HG02973 (cell line): Measurements from ENCODE around the gene MKNK1.

Experiments used
- ATAC-seq: cut with Tn5 transposase; IDR thresholded peaks from one replicate; pipeline ENCODE4 v1.9.1; 2021; ENCODE audit warnings: moderate library complexity; ENCODE audit not compliant: unreplicated experiment

MKNK1 gene

DNA sequence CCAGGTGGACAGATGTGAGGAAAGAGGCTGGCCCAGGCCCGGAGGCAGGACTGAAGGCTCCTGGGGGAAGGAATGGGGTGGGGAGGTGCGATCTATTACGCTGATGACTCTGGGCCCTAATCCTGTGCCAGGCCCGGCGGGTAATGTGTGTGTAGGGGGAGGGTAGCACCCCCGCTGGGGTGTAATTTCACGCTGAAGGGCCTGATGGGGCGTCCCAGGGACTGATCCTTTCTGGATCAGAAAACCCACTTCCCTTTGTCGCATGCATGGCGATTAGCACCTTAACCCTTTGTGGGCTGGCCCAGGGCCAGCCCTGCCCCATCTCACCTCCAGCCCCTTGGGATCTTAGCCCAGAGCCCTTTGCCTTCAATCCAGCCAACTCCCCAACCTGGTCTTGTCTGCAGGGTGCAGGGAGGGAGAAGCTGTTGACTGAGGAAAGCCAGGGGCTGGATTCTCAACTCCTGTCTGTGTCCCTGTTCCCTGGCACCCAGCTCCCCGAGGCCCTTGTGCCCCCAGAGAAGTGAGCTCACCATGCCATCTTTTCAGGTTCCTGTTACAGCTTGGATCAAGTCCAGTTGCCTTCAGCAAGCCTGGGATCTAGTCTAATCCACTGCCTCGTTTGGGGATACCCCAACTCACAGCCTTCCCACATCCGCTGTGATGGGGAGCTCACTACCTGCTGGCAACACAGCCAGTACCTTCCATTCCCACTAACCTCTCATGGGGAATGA, 78.7 kb downstream of the MKNK1 start:
- ATAC-seq = no peak

DNA sequence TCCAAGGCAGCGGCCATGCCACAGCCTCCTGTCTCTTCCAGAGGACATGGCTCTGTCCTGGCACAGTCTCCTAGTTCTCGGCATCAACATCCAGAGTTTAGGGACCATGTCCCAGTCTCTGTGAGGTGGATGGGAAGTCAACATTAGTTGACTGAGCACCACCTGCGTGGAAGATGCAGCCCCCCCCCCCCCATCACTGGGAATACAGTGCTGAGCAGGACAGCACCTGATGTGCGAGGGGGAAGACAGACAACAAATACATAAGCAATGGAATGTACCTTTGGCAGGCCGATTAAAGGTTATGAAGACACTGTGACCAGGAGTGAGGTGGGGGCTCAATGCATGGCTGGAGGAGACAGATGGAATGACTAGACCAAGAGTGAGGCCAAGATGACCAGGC, 79.2 kb downstream of the MKNK1 start:
- ATAC-seq = no peak

DNA sequence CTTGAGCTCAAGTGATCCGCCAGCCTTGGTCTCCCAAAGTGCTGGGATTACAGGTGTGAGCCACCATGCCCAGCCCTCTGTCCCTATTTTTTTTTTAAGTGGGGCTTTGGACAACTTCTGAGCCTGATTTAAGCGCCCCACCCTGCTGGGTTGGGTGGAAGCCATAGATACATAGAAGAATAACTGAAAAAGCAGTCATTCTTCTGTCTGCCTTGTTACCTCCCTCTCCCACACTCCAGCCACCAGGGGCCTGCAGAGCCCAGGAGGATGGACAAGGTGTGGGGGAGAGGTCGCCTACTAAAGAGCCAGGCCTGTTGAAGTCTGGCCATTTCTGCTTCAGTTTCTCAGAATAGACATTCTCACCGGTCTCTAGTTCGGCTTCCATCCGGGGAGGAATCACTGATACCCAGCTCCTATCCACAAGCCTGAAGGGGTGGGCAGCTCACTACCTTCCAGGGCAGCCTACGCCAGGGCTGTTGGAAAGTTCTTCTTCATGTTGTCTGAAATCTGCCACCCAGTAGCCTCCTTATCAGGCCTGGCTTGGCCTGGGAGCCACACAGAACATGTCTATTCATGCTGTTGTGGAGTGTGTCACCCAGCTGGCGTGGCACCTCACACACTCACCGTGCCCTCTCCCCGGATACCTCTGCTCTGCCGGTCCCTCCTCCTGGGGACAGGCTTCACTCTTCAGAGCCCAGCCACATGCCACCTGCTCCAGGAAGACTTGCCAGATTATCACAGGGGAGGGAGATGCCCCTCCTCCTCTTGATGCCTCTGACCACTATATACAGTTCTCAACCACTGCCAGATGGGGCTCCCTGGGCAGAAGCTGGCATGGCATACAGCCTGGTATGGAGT, 80.3 kb downstream of the MKNK1 start:
- no peak for ATAC-seq

DNA sequence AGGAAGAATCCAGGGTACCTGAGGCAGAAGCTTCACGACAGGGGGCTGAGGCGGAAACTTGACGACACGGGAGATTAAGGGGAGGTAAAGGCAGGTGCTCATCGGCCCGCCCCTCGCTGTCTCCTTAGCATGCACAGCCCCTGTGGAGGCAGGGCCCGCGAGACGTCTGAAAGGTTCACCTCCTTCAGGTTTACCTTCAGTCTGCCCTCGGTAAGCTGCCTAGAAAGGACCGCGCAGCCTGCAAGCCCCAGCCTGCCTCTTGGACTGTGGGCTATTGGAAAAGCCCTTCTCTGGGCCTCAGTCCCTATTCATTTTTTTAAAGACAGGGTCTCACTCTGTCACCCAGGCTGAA, 81.1 kb downstream of the MKNK1 start:
- no peak for ATAC-seq

DNA sequence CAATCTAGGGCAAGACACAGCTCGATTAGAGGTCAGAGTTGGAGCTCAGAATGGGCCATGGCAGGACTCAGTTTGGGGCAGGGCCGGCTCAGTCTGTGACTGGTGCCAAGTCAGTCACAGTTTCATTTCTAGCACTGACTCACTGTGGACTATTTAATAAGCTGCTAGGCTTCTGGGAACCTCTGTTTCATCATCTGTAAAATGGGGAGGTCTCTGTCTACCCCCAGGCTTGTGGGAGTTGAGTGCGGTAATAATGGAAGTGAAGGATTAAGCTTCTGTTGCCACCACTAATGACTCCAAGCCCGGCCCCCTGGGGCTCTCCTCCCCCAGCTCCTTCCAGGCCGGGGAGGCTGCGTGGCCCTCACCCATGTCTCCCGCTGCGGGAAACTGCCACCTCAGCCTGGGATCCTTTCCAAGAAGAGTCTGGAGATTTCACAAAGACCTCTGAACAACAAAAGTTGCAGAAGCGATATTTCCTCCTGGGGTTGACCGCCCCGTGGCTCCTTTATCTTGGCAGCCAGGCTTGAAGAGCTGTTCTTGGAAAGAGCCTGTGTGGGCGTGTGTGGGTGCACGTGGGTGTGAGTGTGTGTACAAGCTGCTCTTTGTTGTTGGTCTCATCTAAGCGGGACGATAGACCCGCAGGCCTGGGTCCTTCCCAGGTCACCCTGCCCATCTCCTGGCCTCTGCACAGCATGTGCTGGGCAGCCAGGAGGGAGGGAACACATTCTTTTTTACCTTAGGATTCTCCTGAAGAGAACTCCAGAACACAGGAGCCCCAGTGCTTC, 81.7 kb downstream of the MKNK1 start:
- no peak for ATAC-seq

DNA sequence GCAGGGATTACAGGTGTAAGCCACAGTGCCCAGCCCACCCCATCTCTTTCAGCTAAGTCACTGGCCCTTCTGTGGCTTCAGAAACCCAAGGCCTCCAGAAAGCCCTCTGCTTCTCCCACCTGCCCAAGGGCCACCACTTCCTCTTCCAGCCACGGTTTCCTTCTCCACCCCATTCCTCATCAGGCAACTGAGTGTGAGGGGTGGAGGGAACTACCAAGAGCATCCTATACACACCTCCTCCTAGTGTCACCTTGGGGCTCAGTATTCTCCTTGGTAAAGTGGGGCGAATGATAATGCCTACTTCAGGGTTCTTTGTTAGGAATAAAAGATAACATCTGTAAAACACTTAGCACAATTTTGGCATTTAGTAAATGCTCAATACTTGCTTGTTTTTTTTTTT, 82.7 kb downstream of the MKNK1 start:
- no peak for ATAC-seq

DNA sequence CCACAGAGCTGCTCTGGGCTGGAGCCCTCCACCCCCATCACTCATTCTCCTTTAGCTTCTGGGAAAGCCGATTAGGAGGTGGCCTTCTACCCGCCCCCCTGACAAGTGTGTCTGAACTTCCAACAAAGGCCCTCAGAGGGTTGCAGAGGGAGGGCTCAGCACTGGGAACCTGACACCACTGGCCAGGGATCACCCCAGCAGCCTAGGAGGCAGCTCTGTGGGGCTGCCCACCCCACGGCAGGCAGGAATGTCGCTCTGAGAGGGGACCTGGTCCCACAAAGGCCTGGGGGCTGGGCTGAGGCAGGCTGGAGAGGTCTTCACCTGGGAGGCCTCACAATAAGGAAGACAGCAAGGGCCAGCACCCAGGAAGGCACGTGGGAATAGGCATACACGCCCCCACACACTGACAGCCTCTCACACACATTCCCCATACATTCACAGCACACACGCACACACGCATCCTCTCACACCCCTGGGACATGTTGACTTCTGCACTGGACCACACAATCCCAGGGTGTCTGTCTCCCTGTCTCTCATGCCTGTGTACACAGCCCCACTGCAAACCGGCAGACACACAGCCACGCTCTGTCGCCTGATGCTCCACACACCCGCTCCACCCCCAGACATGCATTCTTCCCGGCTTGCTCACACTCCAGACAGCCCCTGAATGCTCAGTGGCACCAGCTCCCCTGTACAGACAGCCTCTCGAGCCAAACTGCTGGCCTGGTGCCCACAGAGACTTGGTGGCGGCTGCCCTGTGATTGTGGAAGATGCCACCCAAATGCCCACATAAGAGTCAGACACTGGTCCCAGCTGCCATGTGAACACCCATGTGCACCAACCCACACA, 83.8 kb downstream of the MKNK1 start:
- no peak for ATAC-seq

DNA sequence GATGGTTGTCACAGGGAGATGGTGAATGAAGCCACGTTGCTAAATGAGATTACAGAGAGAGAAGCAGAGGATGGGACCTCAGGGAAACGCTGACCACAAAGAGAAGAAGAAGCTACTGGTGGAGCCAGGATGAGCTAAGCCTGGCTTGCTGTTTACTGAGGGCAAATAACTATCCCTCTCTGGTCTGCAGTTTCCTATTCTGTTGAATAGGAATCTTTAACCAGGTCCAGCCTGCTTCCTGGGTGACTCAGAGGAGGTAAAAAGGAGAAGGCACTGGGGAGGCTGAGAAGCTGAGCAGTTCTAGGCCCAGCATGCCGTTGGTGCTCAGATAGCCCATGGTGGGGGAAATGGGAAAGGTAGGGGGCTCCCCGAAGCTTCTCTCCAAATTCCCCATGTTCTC, 84.9 kb downstream of the MKNK1 start:
- no peak for ATAC-seq

DNA sequence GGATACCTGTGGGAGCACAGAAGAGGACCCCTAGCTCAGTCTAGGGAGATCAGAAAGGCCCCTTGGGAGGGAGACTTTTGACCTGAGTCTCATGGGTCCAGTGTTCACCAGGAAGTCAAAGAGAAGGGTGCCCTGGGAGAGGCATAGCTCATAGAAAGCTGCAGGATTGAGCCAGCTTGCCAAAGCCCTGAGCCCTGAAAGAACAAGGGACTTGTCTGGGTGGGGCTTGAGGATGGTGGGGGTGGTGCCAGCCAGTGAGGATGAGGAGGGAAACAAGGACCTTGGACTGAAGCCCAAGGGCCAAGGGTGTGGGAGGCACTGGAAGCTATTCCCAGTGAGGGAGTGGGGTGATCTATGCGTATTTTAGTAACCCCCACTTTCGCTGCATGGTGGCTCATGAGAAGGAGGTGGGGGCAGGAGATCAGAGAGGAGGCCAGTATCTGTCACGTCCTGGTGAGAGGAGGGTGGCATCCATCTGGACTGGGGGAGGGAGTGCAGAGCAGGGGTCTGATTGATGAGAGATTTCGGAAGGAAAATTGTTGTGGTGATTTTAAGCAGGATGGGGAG, 86.1 kb downstream of the MKNK1 start:
- ATAC-seq = no peak

DNA sequence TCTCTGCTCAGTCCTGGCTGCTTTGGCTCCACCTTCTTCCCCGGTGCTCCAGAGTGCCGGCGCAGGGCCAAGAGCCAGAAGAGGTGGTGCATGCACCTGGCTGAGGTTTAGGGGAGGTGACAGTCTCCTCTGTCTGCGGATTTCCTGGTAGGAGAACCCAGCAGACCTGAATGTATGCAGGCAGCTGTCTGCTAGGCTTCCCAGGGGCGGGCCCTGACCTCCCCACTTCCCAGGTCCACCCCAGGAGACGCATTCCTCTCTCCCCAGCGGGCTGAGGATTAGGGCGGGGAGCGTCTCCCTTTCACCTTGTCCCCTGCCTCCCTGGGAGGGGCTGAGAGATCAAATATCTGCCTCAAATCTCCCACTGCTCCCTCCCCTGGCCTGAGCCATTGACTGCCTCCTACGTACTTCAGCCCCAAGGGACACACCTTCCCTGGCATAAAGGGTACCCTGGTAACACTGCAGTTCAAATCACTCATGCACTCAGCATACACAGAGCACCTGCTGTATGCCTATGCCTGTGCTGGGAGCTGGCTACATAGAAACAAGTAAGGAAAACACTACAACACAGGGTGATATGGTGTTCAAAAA, 87.0 kb downstream of the MKNK1 start:
- no peak for ATAC-seq

DNA sequence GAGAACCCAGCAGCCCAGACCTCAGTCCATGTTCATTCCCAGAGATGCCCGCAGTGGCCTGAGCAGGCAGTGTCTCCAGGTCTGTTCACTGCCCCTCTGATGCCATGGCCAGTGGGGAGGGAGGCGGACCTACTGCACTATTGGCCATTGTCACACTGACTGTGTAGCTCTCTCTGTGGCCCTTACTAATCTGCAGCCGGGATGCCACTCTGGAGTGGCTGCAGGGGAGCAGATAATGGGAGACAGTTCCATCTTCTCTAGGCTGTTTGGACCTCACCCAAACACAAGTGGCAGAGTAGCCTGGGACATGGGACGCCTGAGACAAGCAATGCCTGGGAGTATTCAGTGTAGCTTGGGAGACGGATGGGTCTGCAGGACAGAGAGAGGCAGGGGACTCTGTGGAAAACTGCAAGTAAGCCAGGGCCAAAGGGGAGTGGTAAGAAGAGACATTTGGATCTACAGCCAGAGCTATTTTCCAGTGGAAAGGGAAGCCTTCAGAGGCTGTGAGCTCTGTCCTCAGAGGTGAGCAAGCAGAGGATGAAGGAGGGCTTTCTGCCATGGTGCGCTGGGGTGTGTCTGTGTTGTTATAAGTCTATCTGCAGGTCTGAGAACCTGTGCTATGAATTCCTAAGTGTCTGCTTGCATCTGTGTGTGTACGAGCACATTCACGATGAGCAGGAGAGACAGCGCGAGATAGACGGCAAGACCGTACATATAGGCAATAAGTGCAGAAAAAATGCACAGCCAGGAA, 87.7 kb downstream of the MKNK1 start:
- no peak for ATAC-seq

DNA sequence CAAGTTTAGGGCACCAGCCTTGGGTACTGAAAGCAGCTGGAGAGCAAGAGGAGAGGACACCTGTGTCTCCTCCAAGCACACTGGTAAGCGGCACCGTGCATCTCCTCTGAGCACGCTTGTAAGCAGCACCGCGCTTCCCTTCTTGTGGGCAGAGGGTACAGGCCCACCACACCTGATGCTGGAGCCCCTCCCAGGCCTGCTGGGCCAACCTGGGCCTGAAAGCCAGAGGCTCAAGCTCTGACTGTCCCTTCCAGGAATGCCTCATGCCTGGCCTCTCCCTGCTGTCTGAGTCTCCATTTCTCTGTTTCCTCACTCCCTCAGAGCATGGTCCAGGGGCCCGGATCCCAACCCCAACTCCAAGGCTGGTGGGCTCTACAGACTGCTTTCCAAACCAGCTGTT, 88.5 kb downstream of the MKNK1 start:
- ATAC-seq = no peak

DNA sequence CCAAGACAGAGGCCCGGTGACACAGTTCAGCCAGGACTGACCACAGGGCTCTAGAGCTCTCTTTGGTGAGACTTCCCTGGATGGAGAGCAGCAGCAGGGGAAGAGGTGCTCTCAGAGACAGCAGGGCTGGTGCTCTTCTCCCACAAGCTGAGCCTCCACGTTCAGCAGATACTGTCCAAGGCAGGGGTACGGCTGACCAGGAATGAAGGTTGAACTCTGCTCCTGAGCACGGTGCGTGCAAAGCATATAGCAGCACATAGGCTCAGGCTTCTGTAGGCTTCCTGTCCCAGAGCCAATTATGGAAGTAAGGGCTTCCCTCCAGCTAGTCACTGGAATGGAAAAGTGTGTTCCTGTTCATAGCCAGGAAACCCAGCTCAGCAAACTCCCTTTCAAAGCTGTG, 90.5 kb downstream of the MKNK1 start:
- no peak for ATAC-seq

DNA sequence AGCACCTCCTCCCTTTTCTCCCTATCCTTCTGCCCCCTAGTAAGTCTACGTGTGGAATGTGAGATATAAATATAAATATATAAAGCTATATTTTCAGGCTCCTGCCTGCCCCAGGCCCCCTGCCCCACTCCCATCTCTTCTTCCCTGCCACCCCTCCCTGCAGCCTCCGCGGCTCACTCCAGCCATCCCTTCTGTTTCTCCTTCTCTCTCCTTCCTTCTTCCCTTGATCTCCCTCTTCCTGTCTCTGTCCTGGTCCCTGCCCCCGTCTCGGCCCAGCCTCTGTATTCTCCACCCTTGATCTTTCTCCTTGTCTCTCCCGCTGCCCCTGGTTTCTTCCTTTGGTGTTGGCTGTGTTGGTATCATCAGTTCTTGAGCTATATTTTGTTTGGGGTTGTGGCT, 91.3 kb downstream of the MKNK1 start:
- ATAC-seq = no peak

DNA sequence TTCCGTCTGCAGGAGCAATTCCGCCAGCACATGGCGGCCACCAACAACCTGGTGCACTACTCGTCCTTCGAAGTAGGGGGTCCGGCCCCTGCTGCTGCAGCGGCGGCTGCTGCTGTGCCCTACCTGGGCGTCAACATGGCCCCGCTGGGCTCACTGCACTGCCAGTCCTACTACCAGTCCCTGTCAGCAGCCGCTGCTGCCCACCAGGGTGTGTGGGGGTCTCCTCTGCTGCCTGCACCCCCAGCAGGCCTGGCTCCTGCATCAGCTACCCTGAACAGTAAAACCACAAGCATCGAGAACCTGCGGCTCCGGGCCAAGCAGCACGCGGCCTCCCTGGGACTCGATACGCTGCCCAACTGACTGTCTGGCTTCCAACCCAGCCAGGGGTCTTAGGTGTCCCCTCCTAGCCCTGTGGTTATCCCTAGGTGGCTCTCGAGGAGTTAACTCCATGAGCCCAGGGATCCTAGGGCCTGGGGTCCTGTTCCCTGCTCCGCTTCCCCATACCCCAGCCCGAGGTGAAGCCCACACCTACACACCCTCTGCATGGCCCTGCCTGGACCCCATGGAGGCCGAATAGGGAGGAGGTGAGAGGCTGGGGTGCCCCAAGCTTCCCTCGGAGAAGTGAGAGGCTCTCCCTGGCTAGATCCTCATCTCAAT, 91.8 kb downstream of the MKNK1 start:
- ATAC-seq = no peak

DNA sequence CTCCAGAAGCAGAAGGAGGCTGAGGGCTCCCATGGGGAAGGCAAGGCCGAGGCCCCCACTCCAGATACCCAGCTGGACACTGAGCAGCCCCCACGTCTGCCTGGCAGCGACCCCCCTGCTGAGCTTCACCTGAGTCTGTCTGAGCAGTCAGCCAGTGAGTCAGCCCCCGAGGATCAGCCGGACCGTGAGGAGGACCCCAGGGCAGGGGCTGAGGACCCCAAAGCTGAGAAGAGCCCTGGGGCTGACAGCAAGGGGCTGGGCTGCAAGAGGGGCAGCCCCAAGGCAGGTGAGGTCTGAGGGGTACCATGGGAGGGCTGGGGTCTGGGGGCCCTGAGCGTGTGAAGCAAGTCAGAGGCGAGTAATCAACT, 93.1 kb downstream of the MKNK1 start:
- ATAC-seq = no peak

DNA sequence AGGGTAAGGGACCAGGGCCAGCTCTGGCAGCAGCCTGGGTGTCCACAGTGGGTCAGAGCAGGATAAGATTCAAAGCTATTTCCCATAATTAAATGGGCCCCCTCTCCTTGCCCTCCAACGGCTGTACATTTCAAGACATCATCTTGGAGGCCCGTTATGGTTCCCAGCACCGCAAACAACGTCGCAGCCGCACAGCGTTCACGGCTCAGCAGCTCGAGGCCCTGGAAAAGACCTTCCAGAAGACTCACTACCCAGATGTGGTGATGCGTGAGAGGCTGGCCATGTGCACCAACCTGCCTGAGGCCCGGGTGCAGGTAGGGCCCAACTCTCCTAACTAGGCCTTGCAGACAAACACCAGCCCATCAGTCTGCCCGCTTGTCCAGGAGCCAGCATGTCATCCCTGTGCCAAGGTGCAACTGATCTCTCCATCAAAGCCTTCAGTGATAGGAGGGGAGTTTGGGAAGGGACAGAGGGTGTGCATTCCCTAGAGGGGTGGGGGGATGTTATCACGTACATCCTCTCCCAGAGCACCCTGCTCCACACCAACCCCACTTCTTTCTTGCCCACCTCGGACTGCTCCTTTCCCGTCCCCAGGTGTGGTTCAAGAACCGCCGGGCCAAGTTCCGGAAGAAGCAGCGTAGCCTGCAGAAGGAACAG, 93.6 kb downstream of the MKNK1 start:
- ATAC-seq = no peak

DNA sequence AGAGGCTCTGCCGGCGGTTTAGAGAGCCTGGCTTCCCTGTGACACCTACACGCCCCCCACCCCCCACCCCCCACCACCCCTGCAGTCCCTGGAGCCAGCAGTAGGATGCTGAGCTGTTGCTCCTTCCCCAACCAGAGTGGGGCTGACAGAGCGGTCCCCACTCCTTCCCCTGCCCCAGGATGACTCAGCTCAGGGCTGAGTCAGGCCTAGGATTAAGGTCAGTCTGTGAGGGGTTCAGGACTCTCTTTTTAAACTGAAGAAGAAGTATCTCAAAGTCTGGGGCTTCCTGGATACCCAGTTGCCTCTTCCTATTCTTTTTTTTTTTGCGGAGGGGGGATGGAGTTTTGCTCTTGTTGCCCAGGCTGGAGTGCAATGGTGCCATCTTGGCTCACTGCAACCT, 95.3 kb downstream of the MKNK1 start:
- no peak for ATAC-seq
